HG02970 (cell line): ENCODE measurements around the gene UMAD1.
"Not testable (repeated sequence)": the region's sequence is repeated elsewhere in the genome, so short reads cannot be mapped to it uniquely, and the experiment has no call there.

Experiments
- ATAC-seq: cut with Tn5 transposase; IDR thresholded peaks from one replicate; pipeline ENCODE4 v1.9.1; 2021; ENCODE audit warnings: mild to moderate bottlenecking, moderate library complexity, moderate number of reproducible peaks; ENCODE audit not compliant: unreplicated experiment, low FRiP score

Gene UMAD1

DNA sequence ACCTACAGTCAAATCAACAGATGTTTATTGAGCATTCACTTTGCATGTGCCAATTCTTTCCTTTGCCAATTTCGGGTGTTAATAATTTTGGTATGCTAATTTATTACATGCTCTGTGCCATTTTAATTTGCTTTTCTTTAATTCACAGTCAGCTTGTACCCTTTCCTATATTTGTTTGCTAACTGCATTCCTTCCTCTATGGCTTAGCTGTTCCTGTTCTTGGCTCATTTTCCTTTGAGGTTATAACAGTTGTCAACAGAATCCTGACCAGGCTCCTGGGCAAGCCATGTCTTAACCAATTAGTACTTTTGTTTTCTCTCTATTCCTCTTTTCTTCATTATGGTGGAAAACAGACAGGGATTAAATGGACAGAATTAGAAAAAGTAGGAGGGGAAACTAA is 151.5 kb downstream of the UMAD1 start:
- ATAC-seq = no peak

DNA sequence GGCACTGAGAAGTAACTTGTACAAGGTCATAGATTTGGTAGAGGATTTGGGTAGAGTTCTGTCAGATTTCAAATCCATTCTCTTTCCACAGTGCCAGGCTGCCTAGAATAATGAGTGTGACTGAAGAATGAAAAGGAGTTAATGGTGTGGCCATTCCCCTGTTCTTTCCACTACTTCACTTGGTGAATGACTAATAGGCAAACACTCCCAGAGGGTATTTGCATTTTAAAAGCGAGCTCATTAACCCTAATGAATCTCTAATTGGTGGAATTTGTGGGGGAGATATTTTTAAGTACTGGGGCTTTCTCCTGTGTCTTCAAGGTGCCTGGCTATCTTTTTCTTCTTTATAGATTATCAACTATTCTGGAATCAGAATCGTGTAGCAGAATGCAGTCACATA is 152.7 kb downstream of the UMAD1 start:
- no peak for ATAC-seq

DNA sequence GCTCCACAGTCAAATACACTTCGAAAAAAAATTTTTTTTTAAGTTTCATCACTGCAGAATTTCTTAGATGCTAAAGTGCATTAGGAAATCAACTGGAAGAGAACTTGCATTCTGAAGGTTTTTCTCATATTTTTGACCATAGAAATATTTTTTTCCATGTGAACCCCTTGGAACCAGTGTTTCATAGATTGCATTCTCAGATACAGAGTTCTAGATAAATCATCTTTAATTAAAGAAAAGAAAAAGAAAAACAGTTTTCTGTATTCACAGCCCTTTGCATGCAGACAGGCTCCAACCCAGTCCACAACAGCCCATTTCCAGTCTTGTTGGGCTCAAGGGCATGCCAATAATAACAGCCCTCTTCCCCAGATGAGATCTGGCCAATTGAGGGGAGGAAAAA is 153.4 kb downstream of the UMAD1 start:
- ATAC-seq = no peak

DNA sequence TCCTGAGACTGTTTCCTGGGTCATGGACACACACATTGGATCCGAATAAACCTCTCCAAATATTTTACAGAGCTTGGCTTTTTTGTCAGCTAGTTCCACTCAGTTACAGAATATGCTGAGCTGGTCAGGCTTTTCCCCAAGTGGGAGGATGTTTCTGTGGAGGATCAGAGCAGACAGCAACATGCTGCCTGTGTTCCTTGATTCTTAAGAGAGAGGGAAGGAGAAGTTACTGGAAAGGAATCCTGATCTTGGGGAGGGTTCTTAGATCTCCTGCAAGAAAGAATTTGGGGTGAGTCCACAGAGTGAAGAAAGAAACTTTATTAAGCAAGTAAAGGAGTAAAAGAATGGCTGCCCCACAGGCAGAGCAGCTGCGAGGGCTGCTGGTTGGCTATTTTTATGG is 154.7 kb downstream of the UMAD1 start:
- no peak for ATAC-seq

DNA sequence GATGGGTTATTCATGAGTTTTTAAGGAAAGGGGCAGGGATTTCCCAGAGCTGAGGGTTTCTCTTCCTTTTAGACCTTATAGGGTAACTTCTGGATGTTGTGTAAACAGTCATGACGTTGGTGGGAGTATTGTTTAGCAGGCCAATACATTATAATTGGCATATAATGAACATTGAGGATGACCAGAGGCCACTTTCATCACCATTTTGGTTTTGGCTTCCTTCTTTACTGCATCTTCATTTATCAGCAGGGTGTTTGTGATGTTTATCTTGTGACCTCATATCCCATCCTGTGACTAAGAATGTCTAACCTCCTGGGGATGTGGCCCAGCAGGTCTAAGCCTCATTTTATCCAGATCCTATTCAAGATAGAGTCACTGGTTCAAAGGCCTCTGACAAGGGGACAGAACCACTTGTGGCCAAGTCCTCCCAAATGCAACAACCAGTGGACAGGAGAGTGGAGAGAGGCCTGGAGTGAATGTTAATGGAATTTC is 155.1 kb downstream of the UMAD1 start:
- no peak for ATAC-seq

DNA sequence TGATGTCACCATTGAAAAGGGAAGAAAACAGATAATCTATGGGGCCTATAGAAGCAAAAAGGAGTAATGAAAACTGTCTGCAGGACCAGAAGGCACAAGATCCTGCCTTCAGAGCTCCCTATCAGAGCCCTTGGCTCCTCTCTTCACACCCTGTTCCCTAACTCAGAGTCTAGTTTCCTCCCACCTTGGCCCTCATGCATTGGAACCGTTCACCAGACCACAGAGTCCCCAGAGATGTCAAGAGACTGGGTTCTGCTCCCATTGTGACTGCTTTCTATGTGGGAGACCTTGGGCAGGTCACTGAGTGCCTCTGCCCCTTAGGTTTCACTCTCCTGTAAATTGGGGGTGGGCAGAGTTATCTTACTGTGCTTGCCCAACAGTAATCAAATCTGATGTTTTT is 158.0 kb downstream of the UMAD1 start:
- ATAC-seq = no peak

DNA sequence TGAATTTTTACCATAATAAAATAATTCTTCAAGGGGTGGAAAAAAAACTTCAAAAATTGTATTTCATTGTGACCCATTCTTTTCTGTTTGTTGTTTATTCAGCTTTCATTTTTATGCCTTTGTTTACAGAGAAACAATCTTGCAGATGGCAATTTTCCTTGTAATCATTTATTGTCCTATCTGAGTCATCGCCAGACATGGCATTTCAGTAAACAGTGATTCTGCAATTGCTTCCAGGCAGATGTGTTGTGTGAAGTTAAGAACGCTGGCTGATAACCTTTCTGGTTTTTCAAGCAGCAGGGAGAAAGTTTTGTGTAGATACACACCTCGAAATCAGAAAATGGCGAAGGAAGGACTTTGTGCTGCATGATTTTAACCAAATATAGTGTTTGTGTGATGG is 158.6 kb downstream of the UMAD1 start:
- ATAC-seq = no peak

DNA sequence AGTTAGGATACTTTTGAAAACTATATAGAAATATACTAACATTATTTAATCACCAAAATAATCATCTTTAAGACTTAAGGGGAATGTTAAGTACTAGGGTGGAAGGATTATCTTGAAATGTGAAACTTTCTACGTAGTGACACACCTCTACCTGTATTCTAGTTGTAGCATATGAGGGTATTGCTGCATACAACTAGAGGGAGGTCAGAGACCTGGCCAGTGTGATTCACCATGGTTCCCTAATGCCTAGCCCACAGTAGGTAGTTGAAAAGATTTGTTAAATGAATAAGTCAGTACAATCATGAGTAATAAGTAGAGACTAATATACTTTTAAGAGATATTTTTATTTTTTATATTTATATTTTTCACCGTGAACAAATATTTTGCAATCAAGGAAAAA is 162.0 kb downstream of the UMAD1 start:
- no peak for ATAC-seq

DNA sequence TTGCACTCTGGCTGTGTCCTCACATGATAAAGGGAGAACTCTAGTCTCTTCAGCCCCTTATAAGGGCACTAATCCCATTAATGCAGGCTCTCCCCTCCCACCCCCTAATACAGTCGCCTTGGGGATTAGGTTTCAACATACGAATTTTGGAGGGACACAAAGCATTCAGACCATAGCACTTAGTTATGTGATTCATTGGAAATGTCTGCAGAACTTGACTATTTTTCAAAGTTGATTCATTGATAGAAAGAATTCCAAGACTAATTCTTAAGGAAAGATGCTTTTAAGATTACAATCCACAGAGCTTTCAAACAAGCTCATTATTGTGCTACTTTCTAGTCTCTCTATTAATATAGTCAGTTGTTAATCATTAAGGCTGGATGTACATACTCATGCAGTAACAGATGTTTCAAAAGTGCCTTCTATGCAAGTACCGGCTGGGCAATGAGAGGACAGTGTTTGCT is 163.2 kb downstream of the UMAD1 start:
- no peak for ATAC-seq

DNA sequence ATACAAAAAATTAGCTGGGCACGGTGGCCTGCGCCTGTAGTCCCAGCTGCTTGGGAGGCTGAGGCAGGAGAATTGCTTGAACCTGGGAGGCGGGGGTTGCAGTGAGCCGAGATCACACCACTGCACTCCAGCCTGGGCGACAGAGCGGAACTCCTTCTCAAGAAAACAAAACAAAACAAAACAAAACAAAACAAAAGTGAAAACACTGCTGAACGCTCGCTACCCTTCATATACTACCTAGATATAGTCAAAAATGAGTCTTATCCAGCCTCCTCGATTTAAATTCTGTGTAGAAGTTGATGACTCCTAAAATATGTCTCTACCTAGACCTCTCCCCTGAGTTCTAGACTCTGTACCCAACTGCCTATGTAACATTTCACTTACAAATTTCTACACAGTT is 164.3 kb downstream of the UMAD1 start:
- ATAC-seq = not testable (repeated sequence)

DNA sequence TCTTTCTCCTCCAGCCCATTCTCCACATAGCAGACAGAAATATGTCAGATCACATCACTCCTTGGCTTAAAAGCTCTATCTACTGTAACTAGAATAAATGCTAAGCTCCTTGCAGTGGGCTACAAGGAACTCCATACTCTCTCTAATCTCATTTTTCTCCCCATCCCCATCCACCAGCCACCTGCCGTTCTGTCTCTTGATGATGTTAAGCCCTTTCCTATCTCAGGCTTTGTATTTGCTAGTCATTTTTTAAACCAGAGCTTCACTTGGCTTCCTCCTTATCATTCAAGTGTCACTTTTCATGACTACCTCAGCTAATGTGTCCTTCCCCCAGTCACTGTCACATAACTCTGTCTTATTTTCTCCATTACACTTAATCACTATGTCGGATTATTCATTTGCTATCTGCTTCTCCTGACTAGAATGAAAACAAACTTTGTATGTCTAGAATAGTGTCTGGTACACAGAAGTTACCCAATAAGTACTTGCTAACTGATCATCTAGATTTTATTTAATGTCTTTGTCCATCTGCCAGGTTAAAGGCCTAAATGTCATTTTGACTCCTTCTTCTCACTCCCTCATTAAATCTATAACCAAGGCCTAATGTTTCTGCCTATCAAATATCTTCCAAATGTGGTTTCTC is 165.1 kb downstream of the UMAD1 start:
- no peak for ATAC-seq

DNA sequence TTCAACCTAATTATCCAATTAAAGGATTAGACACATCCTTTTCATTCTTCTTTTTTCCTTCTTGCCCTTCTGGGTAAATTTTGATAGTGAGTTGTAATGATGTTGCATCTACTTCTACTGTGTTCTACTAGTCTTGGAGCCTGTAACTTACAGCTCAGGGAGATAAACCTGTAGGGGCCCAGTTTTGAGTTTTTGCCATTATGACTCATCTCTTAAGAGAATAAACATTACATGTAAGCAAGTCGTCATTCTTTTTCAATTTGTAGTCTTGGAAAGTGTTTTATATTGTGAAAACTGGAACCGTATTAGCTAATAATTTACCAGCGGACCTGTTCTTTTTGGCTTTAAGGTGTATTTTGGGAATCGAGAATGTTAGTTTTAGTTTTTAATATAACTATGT is 167.6 kb downstream of the UMAD1 start:
- ATAC-seq = no peak

DNA sequence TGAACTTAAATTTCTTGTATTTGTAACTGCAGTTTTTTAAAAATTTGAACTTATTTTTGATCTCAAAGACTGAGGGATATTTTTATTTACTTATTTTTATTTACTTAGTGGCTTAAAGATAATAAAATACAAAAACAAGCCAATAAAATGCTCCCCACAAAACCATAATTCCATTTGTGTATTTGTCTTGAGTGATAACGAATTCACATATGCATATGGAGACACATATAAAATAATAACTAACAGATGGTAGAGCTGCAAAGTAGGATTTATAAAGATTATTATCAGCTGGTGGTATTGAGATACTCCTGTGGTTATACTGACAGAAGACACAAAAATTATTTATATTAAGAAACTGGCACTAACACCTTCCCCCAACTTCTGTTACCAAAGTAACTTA is 168.1 kb downstream of the UMAD1 start:
- no peak for ATAC-seq

DNA sequence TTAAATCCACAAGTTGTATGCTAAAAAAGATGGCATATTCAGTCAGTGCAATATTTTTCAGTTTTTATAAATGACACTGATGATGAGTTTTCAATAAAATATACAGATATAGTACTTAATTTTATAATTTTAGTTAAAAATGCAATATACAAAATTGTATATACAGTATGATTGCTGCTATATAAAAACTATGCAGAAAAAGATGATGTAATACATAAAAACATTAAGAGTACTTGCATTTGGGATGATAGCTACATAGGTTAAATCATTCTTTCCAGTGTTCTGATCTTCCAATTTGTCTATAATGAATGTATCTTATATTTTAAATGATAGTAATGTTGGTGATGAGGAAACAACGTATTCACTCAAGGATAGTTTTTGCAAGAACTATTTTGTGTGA is 169.8 kb downstream of the UMAD1 start:
- no peak for ATAC-seq

DNA sequence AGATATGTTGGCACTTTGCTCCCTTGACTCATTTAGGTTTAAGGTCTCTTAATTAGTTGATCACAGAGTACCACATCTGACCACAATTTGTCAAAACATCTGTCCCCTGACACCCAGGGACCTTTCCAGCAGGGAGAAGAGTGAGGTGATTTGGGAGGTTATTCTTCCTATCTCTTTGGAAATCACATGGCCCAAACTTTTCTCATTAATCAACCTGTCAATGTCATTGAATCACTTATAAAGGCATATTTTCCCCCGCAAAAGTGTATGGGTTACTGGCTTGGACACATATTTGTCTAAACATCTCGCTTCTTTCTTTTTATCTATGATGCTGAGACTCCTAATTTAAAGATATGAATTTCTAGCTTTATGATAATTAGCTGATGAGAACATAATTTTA is 170.3 kb downstream of the UMAD1 start:
- no peak for ATAC-seq

DNA sequence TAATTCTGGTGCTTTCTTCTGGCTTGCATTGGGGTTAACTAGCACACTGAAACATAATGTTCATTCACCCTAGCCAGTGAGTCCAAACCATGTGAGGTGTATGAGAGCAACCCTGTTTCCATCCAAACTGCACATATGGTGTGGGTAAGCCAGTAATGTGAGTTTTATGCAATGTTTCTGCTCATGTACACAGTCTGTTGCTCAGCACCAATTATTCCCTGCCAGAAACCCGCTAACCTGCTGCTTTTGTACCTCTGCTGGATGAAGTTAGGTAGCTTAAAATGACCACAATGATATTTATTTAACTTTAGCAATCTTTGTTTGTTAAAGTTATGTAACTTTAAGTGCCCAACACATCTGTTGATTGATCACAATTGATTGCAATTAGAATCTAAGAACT is 171.6 kb downstream of the UMAD1 start:
- ATAC-seq = no peak

DNA sequence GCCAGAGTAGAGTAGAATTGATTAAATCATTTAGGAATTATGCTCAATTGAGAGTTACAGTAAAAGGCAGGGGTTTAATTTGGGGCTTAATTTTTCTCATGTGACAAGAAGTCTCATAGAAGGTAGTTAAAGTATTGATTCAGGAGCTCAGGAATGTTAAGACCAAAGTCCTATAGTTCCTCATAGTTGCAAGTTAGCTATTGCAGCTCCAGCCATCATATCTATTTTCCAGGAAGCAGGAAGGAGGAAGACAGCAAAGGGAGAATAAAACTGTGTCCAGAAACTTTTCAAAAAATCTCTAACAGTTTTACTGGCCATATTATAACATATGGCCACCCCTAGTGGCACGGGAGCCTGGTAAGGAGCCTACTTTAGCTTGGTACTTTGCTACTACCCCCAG is 174.8 kb downstream of the UMAD1 start:
- ATAC-seq = no peak

DNA sequence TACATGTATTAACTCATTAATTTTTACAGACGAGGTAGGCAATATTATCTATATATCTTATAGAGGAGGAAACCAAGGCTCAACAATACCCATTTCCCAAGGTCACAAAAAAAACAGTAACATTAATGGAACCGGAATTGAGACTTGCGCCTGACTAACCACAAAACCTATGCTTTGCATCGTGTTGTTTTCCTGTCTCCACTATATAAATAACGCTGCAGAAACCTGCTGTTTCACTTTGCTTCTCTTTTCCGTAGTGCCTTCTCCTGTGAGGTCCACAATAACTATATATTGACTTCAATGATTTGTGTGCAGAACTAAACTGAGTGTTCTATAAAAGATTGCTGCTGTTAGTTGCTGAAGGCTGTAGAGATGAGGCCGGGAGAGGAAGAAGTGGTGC is 175.5 kb downstream of the UMAD1 start:
- no peak for ATAC-seq

DNA sequence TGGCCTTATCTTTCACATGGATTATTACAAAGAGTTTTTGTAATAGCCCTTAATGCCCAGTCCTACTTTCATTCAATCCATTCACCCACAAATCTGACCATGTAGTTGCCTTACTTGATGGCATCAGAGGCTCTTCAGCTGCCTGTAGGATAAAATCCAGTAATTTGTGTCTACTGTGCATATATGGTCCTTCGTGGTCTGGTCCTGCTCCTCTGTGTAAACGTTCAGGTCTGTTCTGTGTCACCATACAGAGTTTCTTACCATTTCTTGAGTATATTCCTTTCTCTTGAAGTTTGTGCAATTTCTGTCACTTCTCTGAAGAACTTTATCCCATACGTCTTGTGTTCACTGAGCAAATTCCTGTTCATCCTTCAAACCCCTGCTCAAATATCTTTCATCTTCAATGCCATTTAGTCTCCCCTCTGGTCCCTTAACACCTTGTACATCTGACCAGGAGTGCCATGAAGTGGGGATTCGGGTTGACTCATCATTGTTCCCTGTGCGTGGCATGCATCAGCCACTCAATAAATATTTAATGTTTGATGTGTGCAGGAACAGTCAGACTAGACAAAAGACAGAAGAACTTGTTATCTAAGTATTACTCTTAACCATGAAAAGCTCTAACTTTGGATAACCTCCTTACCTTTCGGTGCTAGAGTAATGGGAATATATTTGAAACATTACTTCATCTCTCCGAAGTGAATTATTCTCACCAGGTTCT is 176.4 kb downstream of the UMAD1 start:
- ATAC-seq = no peak

DNA sequence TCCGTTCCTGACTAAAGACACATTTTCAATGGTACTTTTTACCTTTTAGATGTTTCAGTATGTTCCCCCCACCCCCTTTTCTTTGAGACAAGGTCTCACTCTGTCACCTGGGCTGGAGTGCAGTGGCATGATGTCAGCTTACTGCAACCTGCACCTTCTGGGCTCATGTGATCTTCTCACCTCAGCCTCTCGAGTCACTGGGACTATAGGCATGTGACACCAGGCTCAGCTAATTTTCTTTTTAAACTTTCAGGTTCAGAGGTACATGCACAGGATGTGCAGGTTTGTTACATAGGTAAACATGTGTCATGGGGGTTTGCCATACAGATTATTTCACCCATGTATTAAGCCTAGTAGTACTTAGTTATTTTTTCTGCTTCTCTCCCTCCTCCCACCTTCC is 177.2 kb downstream of the UMAD1 start:
- ATAC-seq = no peak

DNA sequence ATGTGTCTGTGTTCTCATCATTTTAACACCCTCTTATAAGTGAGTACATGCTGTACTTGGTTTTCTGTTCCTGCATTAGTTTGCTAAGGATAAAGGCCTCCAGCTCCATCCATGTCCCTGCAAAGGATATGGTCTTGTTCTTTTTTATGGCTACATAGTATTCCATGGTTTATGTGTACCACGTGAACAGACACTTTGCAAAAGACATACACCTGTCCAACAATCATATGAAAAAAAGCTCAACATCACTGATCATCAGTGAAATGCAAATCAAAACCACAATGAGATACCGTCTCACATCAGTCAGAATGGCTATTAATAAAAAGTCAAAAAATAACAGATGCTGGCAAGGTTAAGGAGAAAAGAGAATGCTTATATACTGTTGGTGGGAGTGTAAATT is 177.6 kb downstream of the UMAD1 start:
- not testable (repeated sequence) for ATAC-seq
